ENCODE data around the gene ZCCHC2. TPM values are rescaled to one million over a fixed set of nuclear protein-coding genes. Genes with fewer than 3 reads are reported as not detected.

The ZCCHC2 gene
- total and polyA plus RNA-seq, 2 of the 4 experiments (the other 2 are of a cell fraction): 3.2 to 3.6 TPM

GRCh38 chr18:62587689-62588088 is 64.9 kb downstream of the ZCCHC2 start:
- Histone ChIP-seq H3K9ac (ENCODE audit: low read depth, low read length) (no peak overlapping the region), H3K9me3 (ENCODE audit: control insufficient read depth, insufficient read depth, low read length) (no peaks in the 10 kb centered on the region; the same call in 1 of the 2 replicates), H3K4ac (ENCODE audit: low read depth, low read length) (no peak overlapping the region), H3K27ac (ENCODE audit: insufficient read depth, low read length) (no peak overlapping the region), H3K56ac (ENCODE audit: extremely low read depth, insufficient read depth, low read length) (no peak overlapping the region), H2BK5ac (ENCODE audit: low read depth, low read length, poor library complexity, severe bottlenecking) (no peak overlapping the region), H3K36me3 (ENCODE audit: control insufficient read depth, insufficient read depth, low read length) (no peaks in the 10 kb centered on the region; the same call in 1 of the 2 replicates), H3K27me3 (ENCODE audit: control insufficient read depth, insufficient read depth, low read length) (peaks cover 11% of the 10 kb centered on the region), H2BK120ac (ENCODE audit: low read depth, low read length) (no peak overlapping the region), H3K79me1 (ENCODE audit: low read depth in 1 of 2, low read length in 2 of 2) (no peaks in the 10 kb centered on the region), H4K20me1 (ENCODE audit: insufficient read depth, low read length) (peaks cover 3% of the 10 kb centered on the region; the same call in 1 of the 2 replicates), H4K8ac (ENCODE audit: low read depth in 2 of 2, low read length in 2 of 2) (no peak overlapping the region), H2BK20ac (ENCODE audit: low read depth, low read length) (no peak overlapping the region), H3K4me2 (ENCODE audit: low read depth, low read length) (no peak overlapping the region), H3K14ac (replicated peaks; ENCODE audit: low read depth, low read length) (no peak overlapping the region), H2AK5ac (ENCODE audit: low read depth, low read length) (no peak overlapping the region), H3K4me1 (ENCODE audit: control insufficient read depth, insufficient read depth, low read length) (peaks cover 1% of the 10 kb centered on the region; the same call in 1 of the 2 replicates), H2BK15ac (ENCODE audit: low read depth, low read length) (no peak overlapping the region), H2AK9ac (replicated peaks; ENCODE audit: low read depth, low read length, poor library complexity) (no peak overlapping the region), H4K91ac (ENCODE audit: insufficient read depth, low read depth, low read length) (no peak overlapping the region), H2AFZ (replicated peaks; ENCODE audit: low read length, poor library complexity) (no peak overlapping the region), H3K4me3 (ENCODE audit: insufficient read depth, low read depth, low read length) (no peak overlapping the region), H3K9me1 (ENCODE audit: insufficient read depth, low read length) (no peaks in the 10 kb centered on the region), H4K5ac (ENCODE audit: low read depth, low read length) (no peak overlapping the region), H3K23ac (ENCODE audit: low read depth, low read length) (no peak overlapping the region), H3K18ac (ENCODE audit: low read depth, low read length) (no peak overlapping the region)
- ChIA-PET POLR2A (ENCODE audit: unreplicated experiment) (no interaction called here), CTCF (interaction anchor here (1.3 to 2.0 kb wide), 2 partner anchors 14 to 127 kb away, joined by 3 to 5 read pairs; partner anchors contain the start of gene PHLPP1)
- in situ Hi-C loops (cut with MboI; ENCODE audit: low sequenced_read_pairs): loop anchor here (5.0 kb wide), 1 partner anchor 395 kb away; no protein-coding TSS in a partner anchor
- 50% methylated on average over 3 of the region's 9 CpGs; no CpG with 5 or more reads in 1 of the 2 experiments for WGBS, 2 experiments (ENCODE audit: extremely low coverage in 2 of 2, insufficient read length in 1 of 2)
- BruUV-seq (replicated peaks): no TSS peak
- intact Hi-C loops (cut with micrococcal nuclease): loop anchor here (1.0 to 10.0 kb wide), 2 partner anchors 120 to 737 kb away; no protein-coding TSS in a partner anchor
- DNase-seq: no peak
- no peak for ATAC-seq (ENCODE audit: low read depth)
- TF ChIP-seq RCOR1 (IDR thresholded peaks at IDR 0.05; ENCODE audit: insufficient replicate concordance, low read length) (no peak), BHLHE40 (IDR thresholded peaks at IDR 0.05; ENCODE audit: low read depth, low read length) (no peak)
- dilution Hi-C loops (cut with HindIII; ENCODE audit: low sequenced_read_pairs, unreplicated experiment): no loop called here

Data from IMR-90 (cell line).